GM12878 (cell line): ENCODE data around the gene LIX1L. TPM values are rescaled to one million over a fixed set of nuclear protein-coding genes. Genes with fewer than 3 reads are reported as not detected.

ENCODE experiments used
- ATAC-seq: fragments of 200-7000 bp; cut with Tn5 transposase; 3 replicates; pipeline ENCODE4 v1.9.1; 2020; ENCODE audit warnings: mild to moderate bottlenecking, moderate library complexity
- BruUV-seq: library from RNA; stranded (reverse); fragments of 400-500 nt; replicated peaks from 2 replicates; lab custom pipeline; 2021; lab: Mats Ljungman, UMichigan
- CTCF ChIA-PET: fragments of 300-600 bp; sonication (Branson Sonifier 250); formaldehyde crosslinking; extraction: SDS; loops from one replicate; lab custom pipeline; 2021; ENCODE audit warnings: inconsistent platforms; lab: Yijun Ruan, JAX
- POLR2A ChIA-PET: fragments of 350-600 bp; formaldehyde crosslinking; extraction: SDS; loops from one replicate; lab custom pipeline; 2021; ENCODE audit warnings: inconsistent platforms; lab: Charles Lee
- RAD21 ChIA-PET: fragments of 300-600 bp; sonication (Branson Sonifier 250); formaldehyde crosslinking; loops from one replicate; lab custom pipeline; 2023; ENCODE audit warnings: antibody characterized with exemption; ENCODE audit not compliant: unreplicated experiment; lab: Charles Lee
- SMC1A ChIA-PET: fragments of 300-600 bp; sonication (Branson Sonifier 250); formaldehyde crosslinking; loops from one replicate; lab custom pipeline; 2023; ENCODE audit not compliant: unreplicated experiment, uncharacterized antibody; lab: Charles Lee
- DNase-seq: peaks from one replicate; pipeline ENCODE4 v3.0.0-alpha.2; 2011; ENCODE audit warnings: low read depth, low spot score
- FAIRE-seq: peaks from 3 replicates; lab custom pipeline; 2011; peaks lifted over from hg19 to GRCh38; lab: Jason Lieb, UNC
- H2AFZ ChIP-seq: 2 replicates; pipeline ENCODE4 v1.6.0; 2011; ENCODE audit warnings: low read depth, low read length, control low read depth; ENCODE audit not compliant: control insufficient read depth
- H3K27ac ChIP-seq: 2 replicates; pipeline ENCODE4 v1.5.1; 2011; ENCODE audit warnings: control low read depth; ENCODE audit not compliant: control insufficient read depth, insufficient read depth
- H3K27me3 ChIP-seq, 2 experiments: replicated peaks in 1 of 2; 2 replicates each; pipeline versions ENCODE4 v1.6.0 to v1.6.1; 2011; ENCODE audit warnings: low read length in 1 of 2; ENCODE audit not compliant: control insufficient read depth in 2 of 2, insufficient read depth in 2 of 2
- H3K36me3 ChIP-seq, 2 experiments: 2 replicates each; pipeline ENCODE4 v1.5.1; 2011; ENCODE audit warnings: low read length in 1 of 2; ENCODE audit not compliant: control insufficient read depth in 2 of 2, insufficient read depth in 2 of 2
- H3K4me1 ChIP-seq: 2 replicates; pipeline ENCODE4 v1.6.1; 2011; ENCODE audit warnings: mild to moderate bottlenecking, low read length, moderate library complexity, mixed read lengths; ENCODE audit not compliant: control insufficient read depth, insufficient read depth
- H3K4me2 ChIP-seq: 2 replicates; pipeline ENCODE4 v1.6.0; 2011; ENCODE audit warnings: control low read depth; ENCODE audit not compliant: control insufficient read depth, insufficient read depth
- H3K4me3 ChIP-seq: fragments of 200-600 bp; sonication (generic); 2 replicates; pipeline ENCODE4 v1.5.1; 2016
- H3K79me2 ChIP-seq: 2 replicates; pipeline ENCODE4 v1.6.0; 2011; ENCODE audit warnings: low read length; ENCODE audit not compliant: control insufficient read depth, insufficient read depth
- H3K9ac ChIP-seq: 2 replicates; pipeline ENCODE4 v1.8.0; 2011; ENCODE audit warnings: low read length, control low read depth, mixed read lengths; ENCODE audit not compliant: control insufficient read depth, insufficient read depth
- H3K9me3 ChIP-seq: replicated peaks from 3 replicates; pipeline ENCODE4 v1.5.1; 2011; ENCODE audit warnings: mild to moderate bottlenecking, low read length; ENCODE audit not compliant: control insufficient read depth, insufficient read depth
- H4K20me1 ChIP-seq: 2 replicates; pipeline ENCODE4 v1.6.0; 2011; ENCODE audit not compliant: control insufficient read depth, insufficient read depth
- CEBPB ChIP-seq, 2 experiments: fragments of 150-350 bp in 1 of 2; IDR thresholded peaks; 2 replicates each; pipeline ENCODE4 v1.6.1; 2012 to 2014; ENCODE audit warnings: low read depth in 2 of 2, low read length in 2 of 2, borderline replicate concordance in 1 of 2, inconsistent platforms in 1 of 2
- ETV6 ChIP-seq, 2 experiments: fragments of 450-650 bp in 1 of 2; IDR thresholded peaks in 1 of 2; conservative IDR thresholded peaks in 1 of 2; 2 replicates each; pipeline ENCODE4 v1.6.1; 2014; ENCODE audit warnings: antibody characterized with exemption in 1 of 2, borderline replicate concordance in 1 of 2, low read depth in 1 of 2, mild to moderate bottlenecking in 1 of 2, moderate library complexity in 1 of 2
- KAT2A ChIP-seq: conservative IDR thresholded peaks from 2 replicates; pipeline ENCODE4 v1.6.1; 2011; ENCODE audit warnings: low read depth, low read length; ENCODE audit not compliant: control insufficient read depth
- MTA2 ChIP-seq: fragments of 450-650 bp; IDR thresholded peaks from 2 replicates; pipeline ENCODE4 v1.6.1; 2016; ENCODE audit warnings: low read depth, mild to moderate bottlenecking, moderate library complexity
- NFYA ChIP-seq: IDR thresholded peaks from 2 replicates; pipeline ENCODE4 v1.6.1; 2011; ENCODE audit warnings: low read depth, mild to moderate bottlenecking, low read length, improper control_type of control experiment, borderline replicate concordance
- POLR2A ChIP-seq: IDR thresholded peaks from 2 replicates; pipeline ENCODE4 v1.6.1; 2011; ENCODE audit warnings: low read depth, mild to moderate bottlenecking, low read length
- POLR2AphosphoS5 ChIP-seq: IDR thresholded peaks from 2 replicates; pipeline ENCODE4 v1.6.1; 2011; ENCODE audit warnings: mild to moderate bottlenecking, low read length, inconsistent platforms
- RFX5 ChIP-seq: IDR thresholded peaks from 2 replicates; pipeline ENCODE4 v1.6.1; 2011; ENCODE audit warnings: low read depth, low read length, improper control_type of control experiment
- SMARCA5 ChIP-seq: fragments of 450-650 bp; IDR thresholded peaks from 2 replicates; pipeline ENCODE4 v1.6.1; 2017; ENCODE audit warnings: mild to moderate bottlenecking
- ZBED1 ChIP-seq: IDR thresholded peaks from 2 replicates; pipeline ENCODE4 v1.6.1; 2016; ENCODE audit warnings: borderline replicate concordance
- ZSCAN29 ChIP-seq: fragments of 450-650 bp; IDR thresholded peaks from 2 replicates; pipeline ENCODE4 v1.6.1; 2017; ENCODE audit warnings: mild to moderate bottlenecking, moderate library complexity
- WGBS: methylation state at CpG from one replicate; pipeline ENCODE4 v1.1.6; 2016; ENCODE audit warnings: low lambda C conversion rate; ENCODE audit not compliant: insufficient replicate concordance, insufficient coverage; ENCODE audit errors: missing lambda C conversion rate; 5-methylcytosine and 5-hydroxymethylcytosine counted together
- in situ Hi-C: fragments of 300-500 bp; cut with MboI; formaldehyde crosslinking; loops from 9 replicates; pipeline ENCODE4 v1.14.3; 2018; ENCODE audit warnings: mixed read lengths
- intact Hi-C: fragments of 100-400 bp; cut with micrococcal nuclease; formaldehyde crosslinking; loops from one replicate; pipeline ENCODE4 v1.14.2; 2022; ENCODE audit not compliant: unreplicated experiment
- polyA plus RNA-seq, 11 experiments: library from polyadenylated mRNA; depleted of rRNA in 4 of 11; unstranded in 6 of 11; stranded (reverse) in 5 of 11; fragments of >200 nt; fragmentation: Nextera tagmentation in 4 of 11; fragmentation: Illumina TruSeq in 1 of 11; extraction: Ambion mirVana in 4 of 11; extraction: Trizol in 1 of 11; gene quantifications; 1 replicate in 1 of 11; 2 replicates in 10 of 11; pipeline versions ENCODE4 v1.2.1 to v1.2.3, GENCODE V29; 2011 to 2016; ENCODE audit warnings: inconsistent platforms in 2 of 11, missing spikeins in 2 of 11, low read depth in 1 of 11
- total RNA-seq, 4 experiments: library from RNA; depleted of rRNA in 3 of 4; stranded (reverse); fragments of >200 nt in 3 of 4; fragmentation: Illumina TruSeq in 1 of 4; extraction: Trizol in 1 of 4; gene quantifications; 2 replicates each; pipeline versions ENCODE4 v1.2.1 to v1.2.3, GENCODE V29; 2013 to 2021
- TF ChIP-seq, protein P1 (sequence below): fragments of 450-650 bp; IDR thresholded peaks from 2 replicates; pipeline ENCODE4 v1.6.1; 2016; ENCODE audit warnings: mild to moderate bottlenecking

Gene LIX1L
- total and polyA plus RNA-seq, 10 of the 15 experiments (the other 5 are each of a cell fraction or from before 2014, with no cell fraction given), result 5.5 to 48.2 (median 15.3) TPM

GRCh38 chr1:145980457-145980994, 22.7 kb upstream of the LIX1L start:
- 94% methylated on average over 1 of the region's 1 CpG for WGBS
- H3K36me3 ChIP-seq, result no peaks in the 10 kb centered on the region
- ATAC-seq, result no peak
- H3K27me3 ChIP-seq, result no peaks in the 10 kb centered on the region
- ChIA-PET CTCF (interaction anchor here (0.9 to 9.4 kb wide), 8 partner anchors 12 to 134 kb away, joined by 3 to 361 read pairs (median 54); partner anchors contain the start of genes ANKRD34A, LIX1L, NUDT17 and POLR3GL), RAD21 (interaction anchor here (1.4 to 7.9 kb wide), 14 partner anchors 8 to 135 kb away, joined by 6 to 136 read pairs (median 22); partner anchors contain the start of genes ANKRD34A, LIX1L, NUDT17 and PIAS3), POLR2A (interaction anchor here (0.6 to 6.5 kb wide), 12 partner anchors 10 to 121 kb away, joined by 3 to 102 read pairs (median 14); partner anchors contain the start of genes ANKRD34A, LIX1L, PEX11B and PIAS3), SMC1A (interaction anchor here (1.1 to 10.9 kb wide), 13 partner anchors 13 to 156 kb away, joined by 3 to 244 read pairs (median 27); partner anchors contain the start of genes ANKRD34A, LIX1L, PIAS3 and POLR3C)
- no peak overlapping the region for H3K4me3 ChIP-seq
- H3K27ac ChIP-seq, result peak overlapping the region; percentile 99
- peak overlapping the region; percentile 95 for H3K4me2 ChIP-seq
- no peaks in the 10 kb centered on the region for H3K9me3 ChIP-seq
- 0 out of 2 replicates have a peak, but pooled peaks have one; percentile 6 for TF ChIP-seq SMARCA5
- no peak for TF ChIP-seq ZSCAN29
- 0 out of 2 replicates have a peak overlapping the region, but pooled peaks have one; percentile 17 for H3K9ac ChIP-seq
- H2AFZ ChIP-seq, result peak overlapping the region; percentile 16; the same call in 1 of the 2 replicates
- H3K4me1 ChIP-seq, result peaks cover 54% of the 10 kb centered on the region
- DNase-seq, result no peak
- intact Hi-C loops (no loop called here), in situ Hi-C loops (no loop called here)
- BruUV-seq, result no TSS peak
- H4K20me1 ChIP-seq, result no peaks in the 10 kb centered on the region
- no peak for FAIRE-seq
- H3K79me2 ChIP-seq, result no peaks in the 10 kb centered on the region

GRCh38 chr1:145979746-145980456, 22.1 kb upstream of the LIX1L start:
- ChIA-PET RAD21 (interaction anchor here (0.7 to 7.9 kb wide), 17 partner anchors 9 to 135 kb away, joined by 3 to 136 read pairs (median 16); partner anchors contain the start of genes ANKRD34A, LIX1L, NUDT17 and PIAS3), CTCF (interaction anchor here (0.6 to 9.4 kb wide), 15 partner anchors 10 to 134 kb away, joined by 3 to 361 read pairs (median 21); partner anchors contain the start of genes ANKRD34A, LIX1L, NUDT17 and PEX11B), POLR2A (interaction anchor here (0.6 to 6.5 kb wide), 16 partner anchors 11 to 121 kb away, joined by 3 to 102 read pairs (median 11); partner anchors contain the start of genes ANKRD34A, LIX1L, PEX11B and PIAS3), SMC1A (interaction anchor here (0.7 to 10.9 kb wide), 19 partner anchors 14 to 290 kb away, joined by 3 to 244 read pairs (median 9); partner anchors contain the start of genes ANKRD34A, LIX1L, NUDT17 and PIAS3)
- H3K79me2 ChIP-seq, result no peaks in the 10 kb centered on the region
- H3K36me3 ChIP-seq, result no peaks in the 10 kb centered on the region
- H3K9ac ChIP-seq, result peak overlapping the region; percentile 62
- WGBS, result 16% methylated on average over 7 of the region's 7 CpGs
- intact Hi-C loops, result no loop called here
- peak overlapping the region; percentile 99 for H3K27ac ChIP-seq
- H2AFZ ChIP-seq, result peak overlapping the region; percentile 42
- H3K4me2 ChIP-seq, result peak overlapping the region; percentile 95
- H3K27me3 ChIP-seq, result no peaks in the 10 kb centered on the region
- peaks cover 54% of the 10 kb centered on the region for H3K4me1 ChIP-seq
- FAIRE-seq (no peak), ATAC-seq (peak; percentile 34), DNase-seq (peak; percentile 49)
- H3K9me3 ChIP-seq, result no peaks in the 10 kb centered on the region
- H4K20me1 ChIP-seq, result no peaks in the 10 kb centered on the region
- in situ Hi-C loops, result no loop called here
- H3K4me3 ChIP-seq, result no peak overlapping the region; the same call in 1 of the 2 replicates
- BruUV-seq, result TSS peak; percentile 69
- TF ChIP-seq ZBED1 (peak; percentile 65; the same call in 1 of the 2 replicates), KAT2A (no peak), MTA2 (0 out of 2 replicates have a peak, but pooled peaks have one; percentile 4), NFYA (no peak), SMARCA5 (peak; percentile 77), CEBPB (IDR thresholded peaks at IDR 0.05; ENCODE audit: borderline replicate concordance in 1 of 2, low read depth in 2 of 2, low read length in 2 of 2) (peak in 1 of 2 experiments; percentile 48; a peak in 1 of 4 replicates), POLR2A (peak; percentile 31; the same call in 1 of the 2 replicates), ETV6 (conservative IDR thresholded peaks at IDR 0.05 in 1 of 2, IDR thresholded peaks at IDR 0.05 in 1 of 2; ENCODE audit: borderline replicate concordance in 1 of 2, low read depth in 1 of 2) (peak in 1 of 2 experiments; percentile 83; a peak in 1 of 4 replicates), POLR2AphosphoS5 (peak; percentile 64; the same call in 1 of the 2 replicates), RFX5 (no peak)
- TF ChIP-seq, protein P1, sequence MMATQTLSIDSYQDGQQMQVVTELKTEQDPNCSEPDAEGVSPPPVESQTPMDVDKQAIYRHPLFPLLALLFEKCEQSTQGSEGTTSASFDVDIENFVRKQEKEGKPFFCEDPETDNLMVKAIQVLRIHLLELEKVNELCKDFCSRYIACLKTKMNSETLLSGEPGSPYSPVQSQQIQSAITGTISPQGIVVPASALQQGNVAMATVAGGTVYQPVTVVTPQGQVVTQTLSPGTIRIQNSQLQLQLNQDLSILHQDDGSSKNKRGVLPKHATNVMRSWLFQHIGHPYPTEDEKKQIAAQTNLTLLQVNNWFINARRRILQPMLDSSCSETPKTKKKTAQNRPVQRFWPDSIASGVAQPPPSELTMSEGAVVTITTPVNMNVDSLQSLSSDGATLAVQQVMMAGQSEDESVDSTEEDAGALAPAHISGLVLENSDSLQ, result peak; percentile 96
